ENCODE data around the gene PTPRU.
"Not testable (repeated sequence)": the region's sequence is repeated elsewhere in the genome, so short reads cannot be mapped to it uniquely, and the experiment has no call there.

Gene PTPRU

DNA sequence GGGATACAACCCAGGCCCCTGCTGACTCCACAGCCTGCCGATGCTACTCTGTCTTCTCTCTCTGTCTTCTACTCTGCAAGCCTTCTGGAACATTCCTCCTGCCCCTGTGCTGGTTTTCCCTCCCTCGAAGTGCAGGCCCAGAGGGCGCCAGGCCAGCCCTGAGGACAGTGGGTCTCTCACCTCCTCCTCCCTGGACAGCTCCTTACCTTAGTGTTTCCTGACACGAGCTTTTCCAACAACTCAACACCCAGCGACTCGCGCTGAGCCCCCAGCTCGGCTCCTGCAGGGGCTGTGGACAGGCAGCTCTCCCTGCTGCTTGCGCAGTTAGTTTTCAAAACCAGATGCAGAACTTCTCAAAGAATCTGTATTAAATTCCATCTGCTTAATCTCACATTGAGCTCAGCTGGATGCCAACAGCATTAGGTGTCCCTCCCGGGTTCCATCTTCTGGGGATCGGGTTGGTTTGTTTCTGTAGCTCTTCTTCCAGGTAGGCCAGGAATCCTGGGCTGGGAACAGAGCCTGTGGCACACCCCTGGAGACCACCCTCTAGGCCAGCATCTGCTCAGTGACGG, 54.2 kb downstream of the PTPRU start:
- no peak for DNase-seq (ENCODE audit: low spot score)

DNA sequence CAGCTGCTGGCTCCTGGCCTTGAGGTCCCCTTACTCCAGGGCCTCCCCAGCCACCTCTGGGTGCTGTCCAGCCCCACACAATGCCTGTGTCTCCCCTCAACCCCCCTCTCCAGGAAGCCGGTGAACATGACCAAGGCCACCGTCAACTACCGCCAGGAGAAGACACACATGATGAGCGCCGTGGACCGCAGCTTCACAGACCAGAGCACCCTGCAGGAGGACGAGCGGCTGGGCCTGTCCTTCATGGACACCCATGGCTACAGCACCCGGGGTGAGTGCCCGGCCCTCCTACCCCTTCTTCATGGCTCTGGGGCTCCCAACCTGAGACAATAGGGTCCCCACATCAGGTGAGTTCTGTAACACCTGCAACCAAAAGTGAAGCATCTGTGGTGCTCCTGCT, 55.4 kb downstream of the PTPRU start:
- no peak for DNase-seq (ENCODE audit: low spot score)

DNA sequence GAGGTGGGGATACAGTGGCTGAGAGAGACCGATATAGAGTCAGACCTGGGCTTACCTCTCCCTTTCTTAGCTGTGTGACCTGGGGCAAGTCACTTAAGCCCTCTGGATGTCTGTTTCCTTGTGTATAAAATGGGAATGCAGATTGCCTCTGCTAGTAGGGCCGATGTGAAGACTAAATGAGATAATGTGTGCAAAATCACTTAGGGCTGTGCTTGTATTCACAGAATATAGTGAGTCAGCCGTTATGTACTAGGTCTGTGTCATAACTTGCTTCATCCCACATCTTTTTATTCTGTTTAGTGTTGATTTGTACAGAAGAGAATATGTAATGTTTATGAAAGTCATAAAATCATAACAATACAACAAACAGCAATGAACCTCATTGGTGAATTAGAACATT, 56.0 kb downstream of the PTPRU start:
- DNase-seq (ENCODE audit: low spot score), result no peak

DNA sequence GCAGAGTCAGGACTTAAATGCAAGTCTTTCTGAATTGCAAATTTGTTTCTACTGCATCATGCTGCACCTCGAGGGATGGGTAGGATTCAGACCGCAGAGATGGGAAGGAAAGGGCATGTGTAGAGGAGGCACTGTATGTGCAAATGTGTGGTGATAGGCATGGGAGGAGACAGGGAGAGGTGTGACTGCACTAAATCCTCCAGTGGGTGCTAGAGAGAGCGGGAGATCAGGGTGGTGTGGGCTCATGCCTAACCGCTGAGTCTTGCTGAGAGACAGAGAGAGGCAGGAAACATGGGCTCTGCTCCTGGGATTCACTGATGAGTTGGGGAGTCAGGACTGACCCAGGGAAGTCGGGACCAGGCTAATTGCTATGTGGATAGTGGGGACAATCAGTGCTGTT, 61.1 kb downstream of the PTPRU start:
- no peak for DNase-seq (ENCODE audit: low spot score)

DNA sequence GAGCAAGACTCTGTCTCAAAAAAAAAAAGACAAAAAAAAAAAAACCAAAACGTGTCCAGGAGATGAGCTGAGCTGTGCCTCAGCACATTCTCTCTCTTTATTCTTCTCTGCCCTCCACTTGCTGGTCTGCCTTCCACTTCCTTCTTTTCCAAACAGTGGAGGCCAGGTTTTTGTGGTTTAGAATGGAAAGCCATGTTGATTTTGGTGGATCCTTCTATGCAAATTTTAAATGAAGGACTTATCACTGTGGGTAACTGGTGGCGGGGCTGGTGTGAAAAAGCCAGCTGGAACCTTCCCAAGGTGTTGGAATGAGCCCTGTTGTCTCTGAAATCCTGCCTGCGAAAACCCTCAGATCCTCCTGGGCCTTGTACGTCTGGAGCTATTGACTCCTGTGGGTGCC, 61.9 kb downstream of the PTPRU start:
- no peak for DNase-seq (ENCODE audit: low spot score)

DNA sequence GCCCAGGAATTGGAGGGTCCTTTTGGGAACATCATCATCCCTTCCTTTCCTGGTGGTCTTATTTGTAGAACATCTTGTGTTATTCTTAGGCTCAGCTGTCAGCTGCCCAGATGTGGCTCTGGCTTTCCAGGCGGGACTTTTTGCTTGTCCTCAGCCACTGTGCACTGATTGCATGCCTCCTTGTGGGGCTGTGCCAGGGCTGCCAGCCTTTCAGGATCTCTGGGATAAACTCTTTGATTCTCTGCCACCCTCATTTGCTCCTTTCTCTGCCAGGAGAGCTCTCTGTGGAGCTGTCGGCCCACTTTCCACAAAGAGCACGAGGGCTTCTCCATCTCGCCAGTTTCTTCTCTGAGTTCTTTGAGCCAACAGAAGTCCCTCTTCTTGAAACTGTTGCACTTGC, 63.1 kb downstream of the PTPRU start:
- no peak for DNase-seq (ENCODE audit: low spot score)

DNA sequence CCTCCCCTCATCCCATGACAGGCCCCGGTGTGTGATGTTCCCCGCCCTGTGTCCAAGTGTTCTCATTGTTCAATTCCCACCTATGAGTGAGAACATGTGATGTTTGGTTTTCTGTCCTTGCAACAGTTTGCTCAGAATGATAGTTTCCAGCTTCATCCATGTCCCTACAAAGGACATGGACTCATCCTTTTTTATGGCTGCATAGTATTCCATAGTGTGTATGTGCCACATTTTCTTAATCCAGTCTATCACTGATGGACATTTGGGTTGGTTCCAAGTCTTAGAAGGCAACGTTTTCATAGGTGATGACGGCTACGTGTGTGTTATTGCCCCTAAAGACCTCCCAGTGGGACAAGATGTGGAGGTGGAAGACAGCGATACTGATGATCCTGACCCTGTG, 65.4 kb downstream of the PTPRU start:
- DNase-seq (ENCODE audit: low spot score), result not testable (repeated sequence)

DNA sequence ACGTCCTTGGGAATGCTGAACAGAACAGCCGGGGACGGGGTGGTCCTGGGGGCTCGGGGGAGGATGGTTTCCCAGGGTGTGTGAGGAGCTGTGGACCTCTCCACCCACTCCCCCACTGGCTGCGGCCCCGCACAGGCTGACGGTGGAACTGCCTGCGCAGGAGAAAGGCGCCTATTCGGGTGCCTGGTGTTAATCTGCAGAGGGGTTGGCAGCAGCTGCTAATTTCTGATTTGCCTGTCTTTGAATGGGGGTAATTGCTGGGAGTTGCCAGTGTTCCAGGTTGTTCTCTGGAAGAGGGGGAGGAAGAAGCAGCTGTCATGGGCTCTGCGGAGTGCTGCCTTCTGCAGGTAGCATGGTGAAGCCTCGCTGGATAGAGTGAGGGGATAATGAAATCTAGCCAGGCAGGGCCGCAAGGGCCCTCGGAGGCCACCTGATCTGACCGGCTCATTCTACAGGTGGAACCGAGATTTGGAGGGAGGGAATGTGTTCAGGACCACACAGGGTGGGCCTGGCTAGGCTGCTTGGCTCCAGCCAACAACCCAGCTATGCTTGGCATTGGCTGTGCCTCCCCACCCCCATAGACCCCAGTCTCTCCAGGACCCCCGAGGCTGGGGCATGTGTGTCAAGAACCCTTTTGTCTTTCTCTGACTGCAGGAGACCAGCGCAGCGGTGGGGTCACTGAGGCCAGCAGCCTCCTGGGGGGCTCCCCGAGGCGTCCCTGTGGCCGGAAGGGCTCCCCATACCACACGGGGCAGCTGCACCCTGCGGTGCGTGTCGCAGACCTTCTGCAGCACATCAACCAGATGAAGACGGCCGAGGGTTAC, 67.1 kb downstream of the PTPRU start:
- no peak for DNase-seq (ENCODE audit: low spot score)

DNA sequence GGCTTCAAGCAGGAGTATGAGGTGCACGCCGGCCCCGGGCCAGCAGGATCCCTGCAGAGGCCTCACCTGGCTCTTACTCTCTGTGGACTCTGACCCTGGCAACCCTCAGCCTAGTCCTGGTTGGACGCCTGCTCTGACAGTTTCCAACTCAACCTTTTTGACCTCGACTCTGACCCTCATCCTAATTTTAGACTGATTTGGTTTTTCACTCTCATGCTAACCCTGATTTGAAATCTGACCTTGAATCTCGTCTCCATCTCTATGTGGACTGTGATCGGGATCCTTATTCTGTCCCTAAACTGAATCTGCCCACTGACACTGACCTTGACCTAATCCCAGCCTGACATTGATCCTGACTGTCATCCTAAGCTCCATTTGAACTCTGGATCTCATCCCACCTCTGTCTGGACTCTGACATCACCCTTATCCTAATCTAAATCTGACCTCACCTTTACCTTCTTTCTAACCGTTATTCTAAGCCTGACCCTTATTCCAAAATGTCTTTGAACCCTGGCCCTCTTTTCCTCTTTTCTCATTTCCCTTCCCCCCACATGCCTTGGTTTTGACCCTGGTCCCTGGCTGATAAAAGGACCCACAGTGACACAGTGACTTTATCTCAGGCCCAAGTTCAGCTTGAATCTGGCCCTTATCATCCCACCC, 67.8 kb downstream of the PTPRU start:
- DNase-seq (ENCODE audit: low spot score), result no peak

DNA sequence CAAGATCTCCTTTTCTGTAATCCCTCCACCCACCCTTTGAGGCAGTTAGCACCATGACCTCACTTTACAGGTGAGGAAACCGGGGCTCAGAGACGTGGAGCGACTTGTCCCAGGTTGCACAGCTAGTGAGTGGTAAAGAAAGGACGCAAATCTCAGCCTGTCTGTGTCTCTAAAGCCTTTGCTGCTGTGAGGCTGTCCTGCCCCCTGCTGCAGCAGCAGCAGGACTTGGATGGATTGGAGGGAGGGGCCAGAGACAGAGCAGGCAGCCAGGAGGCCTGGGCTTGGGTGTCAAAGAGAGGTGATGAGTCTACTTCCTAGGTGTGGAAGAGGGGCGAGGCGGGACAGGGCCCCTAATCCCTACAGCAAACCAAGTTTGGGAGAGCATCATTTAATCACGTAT, 69.6 kb downstream of the PTPRU start:
- no peak for DNase-seq (ENCODE audit: low spot score)

DNA sequence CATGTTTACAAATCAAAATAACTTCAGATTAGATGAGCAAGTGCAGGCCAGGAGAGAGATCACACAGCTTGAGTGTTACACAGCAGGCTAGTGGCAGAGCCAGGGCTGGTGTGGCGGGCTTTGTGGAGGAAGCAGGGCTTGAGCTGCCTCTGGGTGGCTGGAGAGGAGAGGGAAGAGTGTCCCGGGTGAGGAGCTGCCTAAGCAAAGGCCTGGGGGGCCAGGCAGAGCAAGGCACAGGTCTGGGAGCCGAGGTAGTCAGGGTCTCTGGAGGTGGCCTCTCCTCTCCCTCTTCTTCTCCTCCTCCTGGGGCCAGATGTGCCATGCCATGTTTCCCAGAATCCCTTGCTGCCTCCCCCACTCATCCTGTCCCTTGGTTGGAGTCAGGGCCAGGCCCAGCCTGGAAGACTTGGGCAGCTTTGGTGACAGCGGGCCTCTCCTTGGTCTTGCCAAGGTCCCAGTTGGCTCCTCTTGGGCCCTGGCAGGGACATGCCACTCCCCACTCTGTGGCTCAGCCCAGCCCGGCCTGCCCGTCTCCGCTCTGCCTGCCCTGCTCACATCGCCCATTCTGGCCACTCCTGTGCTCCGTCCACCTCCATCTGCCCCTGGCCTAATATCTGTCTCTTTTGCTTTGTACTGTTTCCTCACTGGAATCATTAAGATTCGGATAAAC, 70.3 kb downstream of the PTPRU start:
- DNase-seq (ENCODE audit: low spot score), result no peak

DNA sequence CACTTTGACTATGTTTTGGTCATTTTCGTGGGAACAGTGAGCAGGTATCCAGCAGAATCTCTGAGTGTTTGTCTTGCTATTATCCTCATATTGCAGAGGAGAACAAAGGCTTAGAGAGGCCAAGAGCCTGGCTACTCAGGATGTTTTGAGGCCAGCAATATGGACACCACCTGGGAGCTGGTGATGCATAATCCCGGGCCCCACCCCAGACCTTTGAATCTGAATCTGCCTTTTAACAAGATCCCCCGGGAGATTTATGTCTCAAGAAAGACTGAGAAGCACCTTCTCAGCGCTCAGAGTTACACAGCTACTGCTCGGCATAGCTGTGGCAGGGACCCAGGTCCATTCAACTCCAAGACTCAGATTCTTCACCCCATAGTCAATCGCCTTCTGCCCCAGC, 72.8 kb downstream of the PTPRU start:
- DNase-seq (ENCODE audit: low spot score), result no peak

DNA sequence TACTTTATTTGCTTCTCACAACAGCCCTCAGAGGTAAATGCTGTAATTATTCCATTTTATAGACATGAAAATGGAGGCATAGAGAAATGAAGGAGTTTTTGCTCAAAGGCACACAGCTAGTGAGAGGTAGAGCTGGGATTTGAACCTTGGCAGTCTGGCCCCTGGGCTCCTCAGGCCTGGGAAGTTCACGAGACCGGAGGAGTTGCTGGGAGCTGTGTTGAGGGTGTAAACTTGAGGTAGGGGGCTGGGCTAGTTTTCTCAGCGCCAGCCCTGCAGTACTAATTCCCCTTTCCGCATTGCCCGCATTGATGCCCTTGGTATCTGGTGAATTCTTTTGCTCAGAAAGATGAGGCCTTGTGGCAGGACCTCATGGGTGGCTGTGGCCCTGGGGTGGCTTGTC, 73.3 kb downstream of the PTPRU start:
- no peak for DNase-seq (ENCODE audit: low spot score)

DNA sequence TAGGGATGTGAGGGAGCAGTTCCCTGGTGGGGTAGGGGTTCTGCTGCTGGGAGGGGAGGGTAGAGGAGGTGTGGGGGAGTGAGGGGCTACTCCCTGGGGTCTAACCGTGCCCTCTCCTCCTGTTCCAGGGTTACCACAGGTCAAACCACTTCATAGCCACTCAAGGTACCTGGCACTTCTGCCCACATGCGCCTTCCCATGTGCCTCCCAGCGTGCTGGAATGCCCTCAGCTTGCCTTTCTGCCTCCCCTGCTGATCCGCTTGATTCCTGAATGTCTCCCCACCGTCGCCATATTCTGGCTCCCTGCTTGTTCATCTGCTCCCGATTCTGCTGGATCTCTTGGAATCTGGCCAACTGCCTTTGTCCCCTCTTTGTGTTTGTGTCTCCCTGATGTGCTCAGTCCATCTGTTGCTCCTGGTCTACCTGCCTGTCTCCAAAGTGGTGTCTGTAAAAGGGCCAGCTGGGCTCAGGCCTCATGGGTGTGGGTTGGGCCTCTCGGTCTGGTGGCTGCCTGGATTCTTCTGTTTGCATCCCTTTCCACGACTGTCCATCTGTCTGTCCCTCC, 74.4 kb downstream of the PTPRU start:
- DNase-seq (ENCODE audit: low spot score), result no peak

DNA sequence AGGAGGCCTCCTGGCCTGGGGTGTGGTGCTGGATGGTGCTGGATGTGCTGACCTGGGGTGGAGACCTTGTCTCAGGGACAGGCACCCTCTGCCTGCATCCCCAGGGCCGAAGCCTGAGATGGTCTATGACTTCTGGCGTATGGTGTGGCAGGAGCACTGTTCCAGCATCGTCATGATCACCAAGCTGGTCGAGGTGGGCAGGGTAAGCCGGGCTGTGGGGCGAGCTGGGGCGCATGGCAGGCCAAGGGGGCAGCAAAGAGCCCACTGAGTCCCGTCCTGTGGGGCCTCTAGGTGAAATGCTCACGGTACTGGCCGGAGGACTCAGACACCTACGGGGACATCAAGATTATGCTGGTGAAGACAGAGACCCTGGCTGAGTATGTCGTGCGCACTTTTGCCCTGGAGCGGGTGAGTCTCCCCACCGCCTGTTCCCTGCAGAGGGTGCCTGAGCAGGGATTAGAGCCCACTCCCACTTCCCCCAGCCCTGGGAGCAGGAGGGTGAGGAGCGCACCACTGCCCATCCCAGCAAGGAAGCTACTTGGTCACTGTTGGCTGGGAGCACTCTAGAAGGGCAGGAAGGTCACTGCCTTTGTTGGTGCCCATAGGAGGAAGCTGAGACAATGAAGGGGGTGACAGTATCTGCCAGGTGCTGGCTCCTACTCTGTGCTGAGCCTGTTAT, 75.2 kb downstream of the PTPRU start:
- no peak for DNase-seq (ENCODE audit: low spot score)

DNA sequence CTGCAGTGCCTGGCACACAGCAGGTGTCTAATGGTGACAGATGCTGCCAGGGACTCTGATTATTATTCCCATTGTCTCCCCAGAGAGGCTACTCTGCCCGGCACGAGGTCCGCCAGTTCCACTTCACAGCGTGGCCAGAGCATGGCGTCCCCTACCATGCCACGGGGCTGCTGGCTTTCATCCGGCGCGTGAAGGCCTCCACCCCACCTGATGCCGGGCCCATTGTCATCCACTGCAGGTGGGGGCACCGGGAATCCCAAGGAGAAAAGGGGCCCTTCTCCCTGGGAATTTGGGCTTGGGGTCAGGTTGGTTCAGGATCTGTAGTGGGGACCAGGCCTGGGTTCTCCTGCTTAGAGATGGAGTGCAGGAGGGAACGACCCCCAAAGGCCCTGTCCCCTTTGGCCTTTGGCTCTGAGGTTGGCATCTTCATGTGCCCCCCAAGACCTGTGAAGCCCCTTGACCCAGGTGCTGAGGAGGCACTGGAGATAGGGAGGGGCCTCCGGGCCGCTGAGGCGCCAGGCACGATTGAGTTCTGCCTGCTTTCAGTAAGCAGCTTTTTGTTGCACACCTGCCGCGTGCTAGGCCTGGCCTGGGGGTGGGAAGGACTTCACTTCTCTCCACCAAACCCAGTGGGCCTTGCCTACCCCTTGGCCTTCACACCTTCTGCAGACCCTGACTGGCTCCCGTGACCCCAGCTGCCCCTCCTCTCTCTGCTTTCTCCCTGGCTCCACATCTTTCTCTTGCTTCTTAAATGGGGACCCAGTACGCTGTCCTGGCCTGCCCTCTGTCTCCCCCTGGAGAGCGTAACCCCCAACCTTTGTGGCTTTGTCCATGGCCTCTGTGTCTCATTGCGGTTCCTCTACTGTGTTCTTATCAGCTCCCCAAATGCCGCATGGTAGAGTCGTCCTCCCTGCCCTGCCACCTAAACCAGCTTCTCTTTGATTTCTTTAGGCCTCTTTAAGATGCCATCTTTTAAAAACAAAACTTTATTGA, 76.4 kb downstream of the PTPRU start:
- DNase-seq (ENCODE audit: low spot score), result no peak

DNA sequence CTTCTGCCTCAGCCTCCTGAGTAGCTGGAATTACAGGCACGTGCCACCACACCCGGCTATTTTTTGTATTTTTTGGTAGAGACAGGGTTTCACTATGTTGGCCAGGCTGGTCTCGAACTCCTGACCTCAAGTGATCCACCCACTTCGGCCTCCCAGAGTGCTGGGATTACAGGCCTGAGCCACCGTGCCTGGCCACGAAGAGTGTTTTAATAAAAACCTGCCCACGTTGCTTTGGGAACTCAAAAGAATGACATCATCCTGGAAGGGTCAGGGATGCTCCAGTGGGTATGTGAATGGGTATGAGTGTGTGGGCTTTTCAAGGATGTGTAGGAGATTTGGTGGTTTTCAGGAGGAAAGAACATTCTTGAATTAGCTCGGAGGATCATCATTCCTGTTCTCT, 78.4 kb downstream of the PTPRU start:
- DNase-seq (ENCODE audit: low spot score), result not testable (repeated sequence)

DNA sequence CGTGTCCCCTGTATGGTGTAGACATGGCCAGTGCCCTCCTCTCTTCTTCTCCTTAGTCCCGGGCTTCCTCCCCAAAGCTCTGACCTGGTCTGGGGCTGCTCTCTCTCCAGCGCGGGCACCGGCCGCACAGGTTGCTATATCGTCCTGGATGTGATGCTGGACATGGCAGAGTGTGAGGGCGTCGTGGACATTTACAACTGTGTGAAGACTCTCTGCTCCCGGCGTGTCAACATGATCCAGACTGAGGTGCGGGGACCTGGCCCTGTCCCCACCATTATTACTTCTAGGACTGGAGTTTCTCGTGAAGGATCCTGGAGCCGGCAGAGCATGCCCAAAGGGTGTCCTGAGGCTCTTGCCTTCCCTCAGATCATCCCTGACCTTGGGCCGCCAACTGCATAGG, 78.9 kb downstream of the PTPRU start:
- no peak for DNase-seq (ENCODE audit: low spot score)

DNA sequence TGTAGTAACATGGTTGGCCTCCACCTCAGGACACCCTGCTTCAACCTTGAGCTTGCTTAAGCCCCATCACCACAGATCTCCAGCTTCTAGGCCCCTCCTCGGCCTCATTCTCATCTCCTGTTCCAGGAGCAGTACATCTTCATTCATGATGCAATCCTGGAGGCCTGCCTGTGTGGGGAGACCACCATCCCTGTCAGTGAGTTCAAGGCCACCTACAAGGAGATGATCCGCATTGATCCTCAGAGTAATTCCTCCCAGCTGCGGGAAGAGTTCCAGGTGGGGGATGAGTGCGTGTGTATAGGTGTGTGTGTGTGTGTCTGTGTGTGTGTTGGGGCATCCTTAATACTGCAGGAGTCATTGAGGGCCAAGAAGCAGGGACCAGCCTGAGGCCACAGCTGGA, 79.6 kb downstream of the PTPRU start:
- no peak for DNase-seq (ENCODE audit: low spot score)

DNA sequence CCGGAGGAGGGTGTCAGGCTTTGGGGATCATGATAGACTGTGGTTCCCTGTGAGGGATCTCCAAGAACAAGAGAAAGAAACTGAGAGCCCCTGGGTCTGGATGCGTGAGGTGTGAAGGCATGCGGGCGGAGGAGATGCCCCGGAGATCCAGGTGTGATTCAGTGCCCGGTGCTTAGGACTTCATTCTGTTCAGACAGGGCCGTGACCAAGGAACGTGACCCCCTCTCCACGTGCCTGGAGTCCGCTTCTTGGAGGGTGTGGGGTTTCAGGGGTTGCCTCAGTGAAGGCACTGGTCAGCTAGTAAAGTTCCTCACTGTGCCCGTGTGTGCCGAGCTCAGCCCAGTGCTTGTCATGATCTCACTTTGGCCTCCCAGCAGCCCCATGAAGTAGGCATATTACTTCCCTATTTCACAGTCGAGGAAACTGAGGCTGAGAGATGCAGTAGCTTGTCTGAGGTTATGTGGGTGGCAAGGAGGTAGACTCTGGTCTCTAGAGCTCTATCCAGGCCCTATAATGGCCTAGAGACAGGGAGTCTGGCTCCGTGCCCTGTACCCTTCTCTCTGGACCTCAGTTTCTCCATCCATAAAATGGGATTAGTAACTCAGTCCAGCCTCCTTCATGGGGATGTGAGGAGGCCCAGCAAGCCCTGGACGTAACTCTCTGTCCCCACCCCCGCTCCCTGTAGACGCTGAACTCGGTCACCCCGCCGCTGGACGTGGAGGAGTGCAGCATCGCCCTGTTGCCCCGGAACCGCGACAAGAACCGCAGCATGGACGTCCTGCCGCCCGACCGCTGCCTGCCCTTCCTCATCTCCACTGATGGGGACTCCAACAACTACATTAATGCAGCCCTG, 81.0 kb downstream of the PTPRU start:
- no peak for DNase-seq (ENCODE audit: low spot score)
